Ovary (tissue), 9 donors: ENCODE results near the gene OR10H1. TPM values are rescaled to one million over a fixed set of nuclear protein-coding genes. Genes with fewer than 3 reads are reported as not detected.
"Not testable (repeated sequence)": the region's sequence is repeated elsewhere in the genome, so short reads cannot be mapped to it uniquely, and the experiment has no call there.

Experiments
- DNase-seq, 5 donors: peaks; one replicate each; pipeline ENCODE4 v3.0.0-alpha.2; 2019 to 2020
- H3K27ac ChIP-seq, 2 donors: fragments of 200-600 bp; one replicate each; pipeline versions ENCODE4 v1.5.1 to v1.8.0; 2019 to 2022
- H3K27me3 ChIP-seq: fragments of 200-600 bp; one replicate; pipeline ENCODE4 v1.8.0; 2022
- H3K36me3 ChIP-seq: fragments of 200-600 bp; sonication (generic); one replicate; pipeline ENCODE4 v1.5.1; 2019
- H3K4me1 ChIP-seq: one replicate; pipeline ENCODE4 v1.8.1; 2013; ENCODE audit warnings: mild to moderate bottlenecking, moderate library complexity; ENCODE audit not compliant: insufficient read depth
- H3K4me3 ChIP-seq: fragments of 200-600 bp; sonication (generic); one replicate; pipeline ENCODE4 v1.5.1; 2017
- H3K9me3 ChIP-seq, 2 donors: fragments of 200-600 bp in 1 of 2; sonication (generic) in 1 of 2; one replicate each; pipeline versions ENCODE4 v1.5.1 to v1.8.1; 2013 to 2019; ENCODE audit warnings: mild to moderate bottlenecking in 1 of 2, moderate library complexity in 1 of 2
- CTCF ChIP-seq, 3 donors: fragments of 450-650 bp in 2 of 3; fragments of 200-600 bp in 1 of 3; IDR thresholded peaks; one replicate each; pipeline versions ENCODE4 v1.5.1 to v1.8.0; 2016 to 2022; ENCODE audit warnings: antibody characterized with exemption in 3 of 3, mild to moderate bottlenecking in 1 of 3
- EP300 ChIP-seq: sonication (generic); formaldehyde crosslinking; IDR thresholded peaks from one replicate; pipeline ENCODE4 v1.6.1; 2017; ENCODE audit warnings: antibody characterized with exemption
- POLR2A ChIP-seq: fragments of 450-650 bp; IDR thresholded peaks from one replicate; pipeline ENCODE4 v1.6.1; 2017; ENCODE audit warnings: antibody characterized with exemption, mild to moderate bottlenecking, moderate library complexity
- WGBS, 3 donors: extraction: QIAGEN DNeasy Blood & Tissue Kit in 1 of 3; methylation state at CpG; one replicate each; pipeline versions ENCODE4 v1.1.5 to v1.1.7; 2013 to 2017; 5-methylcytosine and 5-hydroxymethylcytosine counted together
- intact Hi-C, 4 donors: fragments of 100-400 bp; cut with DNase I; formaldehyde crosslinking; loops; one replicate each; pipeline versions ENCODE4 v1.11.0 to v1.15.1; 2022 to 2023
- polyA plus RNA-seq, 2 donors: library from polyadenylated mRNA; stranded (reverse); fragments of 200-250 nt in 1 of 2; fragments of 350-450 nt in 1 of 2; fragmentation: Illumina TruSeq in 1 of 2; extraction: RNeasy Lipid Tissue Mini Kit (QIAGEN cat#74804) in 1 of 2; gene quantifications; one replicate each; pipeline ENCODE4 v1.2.3, GENCODE V29; 2013 to 2014
- total RNA-seq, 7 donors: library from RNA; depleted of rRNA in 2 of 7; stranded (reverse); fragments of >200 nt in 2 of 7; fragmentation: NEBNext Ultra II Directional in 3 of 7; extraction: Animal tissue kit (Norgen Biotek cat#: 25700) in 3 of 7; gene quantifications; one replicate each; pipeline versions ENCODE4 v1.1.0 to v1.2.4, GENCODE V29; 2016 to 2023
- donor health status: DM: no; HTN: no; CAD: no; lungs with moderate emphysema.
- donor health status: DM: no; HTN: no; CAD: no.
- donor health status: Bipolar disorder and iron deficiency.
- donor health status: DM: yes; HTN: yes; CAD: no.
- donor health status: DM: no; HTN: no; CAD: no.
- donor health status: DM: yes; HTN: yes; CAD: no.

OR10H1 gene
- total and polyA plus RNA-seq, 9 donors: not detected

- H3K36me3 ChIP-seq: no peaks in the 10 kb centered on the region
- no peak overlapping the region for H3K27ac ChIP-seq
- no peak overlapping the region for H3K4me3 ChIP-seq
- intact Hi-C loops: no loop called here
- TF ChIP-seq EP300 (no peak), CTCF (IDR thresholded peaks at IDR 0.05) (no peak), POLR2A (no peak)
- no peaks in the 10 kb centered on the region for H3K9me3 ChIP-seq
- DNase-seq: no peak
- H3K4me1 ChIP-seq: no peaks in the 10 kb centered on the region
- 82 to 88% (median 82%) methylated on average over 8 of the region's 8 CpGs for WGBS, 3 donors
- no peaks in the 10 kb centered on the region for H3K27me3 ChIP-seq
These were observed 14.3 kb upstream of the OR10H1 start for GRCh38 chr19:15829786-15830185.

GRCh38 chr19:15829306-15829698, 13.8 kb upstream of the OR10H1 start:
- Histone ChIP-seq H3K36me3 (no peaks in the 10 kb centered on the region), H3K9me3 (no peaks in the 10 kb centered on the region), H3K27ac (no peak overlapping the region), H3K4me3 (no peak overlapping the region), H3K4me1 (no peaks in the 10 kb centered on the region), H3K27me3 (no peaks in the 10 kb centered on the region)
- no peak for DNase-seq
- 87 to 90% (median 88%) methylated on average over 10 of the region's 10 CpGs for WGBS, 3 donors
- TF ChIP-seq POLR2A (no peak), EP300 (no peak)
- intact Hi-C loops: no loop called here

- WGBS, 3 donors: 56 to 62% (median 61%) methylated on average over 13 of the region's 13 CpGs
- DNase-seq, H3K4me3 ChIP-seq, intact Hi-C loops, H3K27me3 ChIP-seq, H3K27ac ChIP-seq, H3K36me3 ChIP-seq, H3K9me3 ChIP-seq, H3K4me1 ChIP-seq: not testable (repeated sequence)
These were observed 13.3 kb upstream of the OR10H1 start for GRCh38 chr19:15828611-15829305.

GRCh38 chr19:15828121-15828610, 12.7 kb upstream of the OR10H1 start:
- Histone ChIP-seq H3K9me3 (no peaks in the 10 kb centered on the region), H3K27me3 (no peaks in the 10 kb centered on the region), H3K36me3 (no peaks in the 10 kb centered on the region), H3K4me3 (no peak overlapping the region), H3K27ac (no peak overlapping the region), H3K4me1 (no peaks in the 10 kb centered on the region)
- DNase-seq: no peak
- no peak for TF ChIP-seq CTCF (IDR thresholded peaks at IDR 0.05)
- TF ChIP-seq POLR2A: no peak
- TF ChIP-seq EP300: no peak
- 52 to 59% (median 55%) methylated on average over 7 of the region's 7 CpGs for WGBS, 3 donors
- intact Hi-C loops: no loop called here

- Histone ChIP-seq H3K9me3 (no peaks in the 10 kb centered on the region), H3K4me1 (no peaks in the 10 kb centered on the region), H3K36me3 (no peaks in the 10 kb centered on the region), H3K27me3 (no peaks in the 10 kb centered on the region), H3K4me3 (no peak overlapping the region), H3K27ac (no peak overlapping the region)
- no peak for DNase-seq
- WGBS, 3 donors: 42 to 92% (median 86%) methylated on average over 1 of the region's 1 CpG
- no peak for TF ChIP-seq POLR2A
- TF ChIP-seq EP300: no peak
- TF ChIP-seq CTCF (IDR thresholded peaks at IDR 0.05): no peak
- intact Hi-C loops: no loop called here
These were observed 10.3 kb upstream of the OR10H1 start for GRCh38 chr19:15825753-15826152.
